Fibroblast of lung (primary cell): ENCODE results near the gene ELMOD3.

Experiments used
- CTCF ChIP-seq, 2 donors: IDR thresholded peaks in 1 of 2; conservative IDR thresholded peaks in 1 of 2; 1 replicate in 1 of 2; 2 replicates in 1 of 2; pipeline ENCODE4 v1.5.1; 2011 to 2012; ENCODE audit warnings: low read length in 2 of 2, control low read depth in 1 of 2, inconsistent platforms in 1 of 2, low read depth in 1 of 2, mild to moderate bottlenecking in 1 of 2
- EZH2 ChIP-seq: IDR thresholded peaks from 2 replicates; pipeline ENCODE4 v1.5.1; 2012; ENCODE audit warnings: low read length, control low read depth, mild to moderate bottlenecking; ENCODE audit errors: missing control alignments

GRCh38 chr2:85396531-85397470, 42.2 kb downstream of the ELMOD3 start:
- no peak for TF ChIP-seq CTCF (conservative IDR thresholded peaks at IDR 0.05 in 1 of 2, IDR thresholded peaks at IDR 0.05 in 1 of 2; ENCODE audit: low read depth in 1 of 2, low read length in 2 of 2)
- no peak for TF ChIP-seq EZH2
